Breast epithelium (tissue), 3 donors: ENCODE data around the gene SPG11.

Experiments
- CTCF ChIP-seq, 3 donors: fragments of 450-650 bp; IDR thresholded peaks; one replicate each; pipeline ENCODE4 v1.5.1; 2016 to 2017; ENCODE audit warnings: antibody characterized with exemption in 3 of 3, mild to moderate bottlenecking in 3 of 3, moderate library complexity in 3 of 3
- POLR2A ChIP-seq: fragments of 450-650 bp; IDR thresholded peaks from one replicate; pipeline ENCODE4 v1.6.1; 2016; ENCODE audit warnings: antibody characterized with exemption, mild to moderate bottlenecking, moderate library complexity

GRCh38 chr15:44659056-44659455 lies 4.4 kb downstream of the SPG11 start:
- TF ChIP-seq POLR2A (no peak), CTCF (IDR thresholded peaks at IDR 0.05) (no peak)
